ENCODE data around the gene CAMTA1. TPM values are rescaled to one million over a fixed set of nuclear protein-coding genes. Genes with fewer than 3 reads are reported as not detected.
"Not testable (repeated sequence)": the region's sequence is repeated elsewhere in the genome, so short reads cannot be mapped to it uniquely, and the experiment has no call there.

Gene CAMTA1
- total RNA-seq, 1 donor, result 19.9 TPM

GRCh38 chr1:6904476-6905170 is 119.4 kb downstream of the CAMTA1 start:
- no peak for DNase-seq (ENCODE audit: low read depth in 2 of 3, low spot score in 2 of 3)

GRCh38 chr1:6905331-6905730 is 120.1 kb downstream of the CAMTA1 start:
- no peak for DNase-seq (ENCODE audit: low read depth in 2 of 3, low spot score in 2 of 3)

- DNase-seq (ENCODE audit: low read depth in 2 of 3, low spot score in 2 of 3), result no peak
Measured at GRCh38 chr1:6905790-6906189, 120.5 kb downstream of the CAMTA1 start.

- DNase-seq (ENCODE audit: low read depth in 2 of 3, low spot score in 2 of 3), result no peak
Measured at GRCh38 chr1:6906783-6907182, 121.5 kb downstream of the CAMTA1 start.

- no peak for DNase-seq (ENCODE audit: low read depth in 2 of 3, low spot score in 2 of 3)
Measured at GRCh38 chr1:6907201-6907600, 121.9 kb downstream of the CAMTA1 start.

GRCh38 chr1:6907676-6908434 is 122.6 kb downstream of the CAMTA1 start:
- DNase-seq (ENCODE audit: low read depth in 2 of 3, low spot score in 2 of 3), result no peak

- DNase-seq (ENCODE audit: low read depth in 2 of 3, low spot score in 2 of 3), result no peak
Measured at GRCh38 chr1:6909401-6909800, 124.1 kb downstream of the CAMTA1 start.

GRCh38 chr1:6909857-6910256 is 124.6 kb downstream of the CAMTA1 start:
- no peak for DNase-seq (ENCODE audit: low read depth in 2 of 3, low spot score in 2 of 3)

GRCh38 chr1:6911021-6911941 is 126.0 kb downstream of the CAMTA1 start:
- no peak for DNase-seq (ENCODE audit: low read depth in 2 of 3, low spot score in 2 of 3)

GRCh38 chr1:6911974-6912373 is 126.7 kb downstream of the CAMTA1 start:
- DNase-seq (ENCODE audit: low read depth in 2 of 3, low spot score in 2 of 3), result no peak

- no peak for DNase-seq (ENCODE audit: low read depth in 2 of 3, low spot score in 2 of 3)
Measured at GRCh38 chr1:6912518-6912917, 127.3 kb downstream of the CAMTA1 start.

GRCh38 chr1:6913086-6913485 is 127.8 kb downstream of the CAMTA1 start:
- no peak for DNase-seq (ENCODE audit: low read depth in 2 of 3, low spot score in 2 of 3)

- no peak for DNase-seq (ENCODE audit: low read depth in 2 of 3, low spot score in 2 of 3)
Measured at GRCh38 chr1:6914706-6915105, 129.5 kb downstream of the CAMTA1 start.

GRCh38 chr1:6915999-6916565 is 130.8 kb downstream of the CAMTA1 start:
- no peak for DNase-seq (ENCODE audit: low read depth in 2 of 3, low spot score in 2 of 3)

GRCh38 chr1:6917067-6917466 is 131.8 kb downstream of the CAMTA1 start:
- no peak for DNase-seq (ENCODE audit: low read depth in 2 of 3, low spot score in 2 of 3)

GRCh38 chr1:6918186-6918924 is 133.1 kb downstream of the CAMTA1 start:
- no peak for DNase-seq (ENCODE audit: low read depth in 2 of 3, low spot score in 2 of 3)

GRCh38 chr1:6918925-6919511 is 133.8 kb downstream of the CAMTA1 start:
- DNase-seq (ENCODE audit: low read depth in 2 of 3, low spot score in 2 of 3), result peak in 1 of 3 donors; percentile 26

GRCh38 chr1:6921506-6921905 is 136.3 kb downstream of the CAMTA1 start:
- not testable (repeated sequence) for DNase-seq (ENCODE audit: low read depth in 2 of 3, low spot score in 2 of 3)

GRCh38 chr1:6922096-6922931 is 137.1 kb downstream of the CAMTA1 start:
- no peak for DNase-seq (ENCODE audit: low read depth in 2 of 3, low spot score in 2 of 3)
